HG02571 (cell line): ENCODE measurements around the gene STXBP6.
"Not testable (repeated sequence)": the region's sequence is repeated elsewhere in the genome, so short reads cannot be mapped to it uniquely, and the experiment has no call there.

Source experiments
- ATAC-seq: cut with Tn5 transposase; IDR thresholded peaks from one replicate; pipeline ENCODE4 v1.9.1; 2021; ENCODE audit warnings: mild to moderate bottlenecking, moderate library complexity; ENCODE audit not compliant: unreplicated experiment

Gene STXBP6

GRCh38 chr14:24813819-24814259, 236.1 kb downstream of the STXBP6 start:
- no peak for ATAC-seq

GRCh38 chr14:24813089-24813815, 236.7 kb downstream of the STXBP6 start:
- no peak for ATAC-seq

- no peak for ATAC-seq
Measured at GRCh38 chr14:24809135-24809534, 240.8 kb downstream of the STXBP6 start.

GRCh38 chr14:24808412-24808811, 241.5 kb downstream of the STXBP6 start:
- ATAC-seq, result no peak

GRCh38 chr14:24806061-24806678, 243.8 kb downstream of the STXBP6 start:
- peak; percentile 48 for ATAC-seq

GRCh38 chr14:24804552-24805212, 245.3 kb downstream of the STXBP6 start:
- no peak for ATAC-seq

- no peak for ATAC-seq
Measured at GRCh38 chr14:24803933-24804494, 245.9 kb downstream of the STXBP6 start.

- not testable (repeated sequence) for ATAC-seq
Measured at GRCh38 chr14:24803426-24803825, 246.5 kb downstream of the STXBP6 start.

GRCh38 chr14:24802236-24802635, 247.7 kb downstream of the STXBP6 start:
- ATAC-seq, result no peak

- ATAC-seq, result no peak
Measured at GRCh38 chr14:24801024-24801423, 248.9 kb downstream of the STXBP6 start.

GRCh38 chr14:24798911-24799462, 251.0 kb downstream of the STXBP6 start:
- ATAC-seq, result no peak

- ATAC-seq, result no peak
Measured at GRCh38 chr14:24795406-24795805, 254.5 kb downstream of the STXBP6 start.

- no peak for ATAC-seq
Measured at GRCh38 chr14:24794644-24795305, 255.2 kb downstream of the STXBP6 start.

GRCh38 chr14:24790196-24790595, 259.8 kb downstream of the STXBP6 start:
- no peak for ATAC-seq

- ATAC-seq, result no peak
Measured at GRCh38 chr14:24789378-24789884, 260.5 kb downstream of the STXBP6 start.

GRCh38 chr14:24785698-24786097, 264.2 kb downstream of the STXBP6 start:
- ATAC-seq, result no peak

- no peak for ATAC-seq
Measured at GRCh38 chr14:24784981-24785380, 265.0 kb downstream of the STXBP6 start.

GRCh38 chr14:24783791-24784190, 266.2 kb downstream of the STXBP6 start:
- ATAC-seq, result no peak

GRCh38 chr14:24780281-24780680, 269.7 kb downstream of the STXBP6 start:
- no peak for ATAC-seq

GRCh38 chr14:24777678-24778077, 272.3 kb downstream of the STXBP6 start:
- no peak for ATAC-seq

GRCh38 chr14:24775950-24776349, 274.0 kb downstream of the STXBP6 start:
- ATAC-seq, result no peak
